GM19351 (cell line): Measurements from ENCODE around the gene TPCN2.

Experiments
- ATAC-seq: cut with Tn5 transposase; IDR thresholded peaks from one replicate; pipeline ENCODE4 v1.9.1; 2021; ENCODE audit warnings: mild to moderate bottlenecking, moderate library complexity; ENCODE audit not compliant: unreplicated experiment

TPCN2 gene

GRCh38 chr11:69010361-69010891 lies 38.3 kb upstream of the TPCN2 start:
- ATAC-seq: no peak

- ATAC-seq: no peak
Measured at GRCh38 chr11:69010964-69011623, 37.6 kb upstream of the TPCN2 start.

GRCh38 chr11:69011624-69012091 lies 37.1 kb upstream of the TPCN2 start:
- ATAC-seq: no peak

- no peak for ATAC-seq
Measured at GRCh38 chr11:69012092-69013008, 36.4 kb upstream of the TPCN2 start.

GRCh38 chr11:69013009-69013951 lies 35.5 kb upstream of the TPCN2 start, which contains the start of gene MRGPRF:
Gene MRGPRF (minus strand): TSS chr11:69013246. CDS start chr11:69009901, 3,345 bp downstream.
- ATAC-seq: no peak

GRCh38 chr11:69014084-69014851 lies 34.5 kb upstream of the TPCN2 start:
- ATAC-seq: no peak

- ATAC-seq: no peak
Measured at GRCh38 chr11:69014898-69015549, 33.7 kb upstream of the TPCN2 start.

- no peak for ATAC-seq
Measured at GRCh38 chr11:69017951-69018350, 30.8 kb upstream of the TPCN2 start.

GRCh38 chr11:69018924-69019323 lies 29.8 kb upstream of the TPCN2 start:
- ATAC-seq: no peak

GRCh38 chr11:69022260-69022659 lies 26.5 kb upstream of the TPCN2 start:
- ATAC-seq: no peak

GRCh38 chr11:69024509-69024908 lies 24.2 kb upstream of the TPCN2 start:
- no peak for ATAC-seq

- no peak for ATAC-seq
Measured at GRCh38 chr11:69027704-69028372, 20.9 kb upstream of the TPCN2 start.

GRCh38 chr11:69030301-69030700 lies 18.4 kb upstream of the TPCN2 start:
- no peak for ATAC-seq

GRCh38 chr11:69032833-69033232 lies 15.9 kb upstream of the TPCN2 start:
- ATAC-seq: no peak

GRCh38 chr11:69033431-69033830 lies 15.3 kb upstream of the TPCN2 start:
- no peak for ATAC-seq

GRCh38 chr11:69034123-69034867 lies 14.4 kb upstream of the TPCN2 start:
- no peak for ATAC-seq

GRCh38 chr11:69035150-69035945 lies 13.4 kb upstream of the TPCN2 start:
- ATAC-seq: no peak
